IPS DF 19.7 (cell line): Measurements from ENCODE around the gene SIAH1.
A peak's percentile ranks its signal among the peaks of the same experiment; 100 is the strongest.
"Not testable (repeated sequence)": the region's sequence is repeated elsewhere in the genome, so short reads cannot be mapped to it uniquely, and the experiment has no call there.

Source experiments
- DNase-seq: peaks from one replicate; pipeline ENCODE4 v3.0.0-alpha.2; 2013; ENCODE audit warnings: low read depth, low spot score

SIAH1 gene, protein sequence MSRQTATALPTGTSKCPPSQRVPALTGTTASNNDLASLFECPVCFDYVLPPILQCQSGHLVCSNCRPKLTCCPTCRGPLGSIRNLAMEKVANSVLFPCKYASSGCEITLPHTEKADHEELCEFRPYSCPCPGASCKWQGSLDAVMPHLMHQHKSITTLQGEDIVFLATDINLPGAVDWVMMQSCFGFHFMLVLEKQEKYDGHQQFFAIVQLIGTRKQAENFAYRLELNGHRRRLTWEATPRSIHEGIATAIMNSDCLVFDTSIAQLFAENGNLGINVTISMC

DNA sequence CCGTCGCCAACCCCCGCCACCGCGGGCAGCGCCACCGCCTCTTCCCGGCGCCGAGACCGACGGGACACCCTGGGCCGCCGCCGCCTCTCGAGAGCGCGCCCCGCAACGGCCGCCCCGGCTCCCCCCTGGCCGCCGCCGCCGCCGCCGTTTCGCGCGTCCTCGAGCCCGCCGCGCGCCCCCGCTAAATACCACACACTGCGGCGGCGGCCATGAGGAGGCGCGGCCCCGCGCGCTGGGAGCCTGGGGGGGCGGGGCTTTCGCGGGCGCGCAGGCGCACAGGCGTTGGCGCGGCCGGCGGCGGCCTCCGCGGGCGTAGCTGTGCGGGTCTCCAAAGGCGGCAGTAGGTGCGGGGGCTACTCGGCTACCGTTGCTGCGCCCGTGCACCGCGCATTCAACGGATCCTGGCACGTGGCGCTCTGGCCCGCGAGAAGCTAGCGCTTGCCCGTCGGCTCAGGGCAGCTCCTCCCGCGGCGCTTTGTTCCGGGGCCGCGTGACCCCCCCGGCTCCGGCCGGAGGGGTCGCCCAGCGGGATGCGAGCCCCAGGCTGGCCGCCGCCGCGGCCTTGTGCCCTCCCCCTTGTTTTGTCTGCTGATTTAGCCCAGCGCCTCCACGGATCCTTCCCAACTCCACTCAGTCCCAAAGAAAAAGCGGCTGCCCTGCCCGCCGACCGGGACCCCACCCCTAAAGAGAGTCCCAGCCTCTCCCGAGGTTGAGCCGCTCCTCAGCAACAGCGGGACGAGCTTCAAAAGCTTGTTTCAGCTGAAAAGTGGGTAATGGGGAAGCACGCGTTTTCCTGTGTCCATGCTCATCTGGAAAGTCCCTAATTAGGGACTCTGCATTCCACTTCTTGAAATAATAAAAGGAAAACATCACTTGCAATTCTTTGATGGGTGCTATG is at the start of gene SIAH1:
TSS of gene SIAH1 (minus strand) at position 161 of the 898 bp plus-strand sequence. CDS start 22,985 bp downstream, outside the sequence.
- DNase-seq: no peak

DNA sequence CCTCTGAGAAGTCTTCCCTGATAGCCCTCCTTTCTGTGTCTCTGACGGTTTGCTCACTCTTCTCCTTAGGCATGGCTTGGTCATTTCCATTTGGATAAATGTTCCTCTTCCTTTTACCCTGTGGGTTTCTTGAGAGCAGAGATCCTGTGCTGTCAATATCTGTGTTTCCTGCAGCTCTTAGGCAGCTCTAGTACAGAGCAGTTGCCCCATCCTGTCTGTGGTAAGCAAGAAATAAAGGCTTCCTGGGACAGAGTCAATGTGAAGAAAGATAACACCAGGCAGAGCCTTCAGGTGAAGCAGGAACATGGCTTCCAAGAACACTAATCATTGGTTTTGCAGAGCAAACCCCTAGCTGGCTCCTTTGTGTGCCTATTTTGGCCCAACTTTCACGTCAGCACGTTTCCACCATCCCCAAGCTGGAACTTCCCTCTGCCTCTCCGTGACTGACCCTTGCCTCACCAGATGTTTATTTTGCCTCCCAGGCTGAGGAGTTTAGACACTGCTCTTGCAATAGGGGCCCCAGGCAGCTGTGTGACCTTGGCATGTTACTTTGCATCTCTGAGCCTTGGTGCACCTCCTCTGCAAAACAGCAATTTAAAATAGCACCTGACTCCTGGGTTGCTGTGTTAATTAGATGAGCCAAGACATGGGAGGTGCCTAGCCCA is 49.6 kb upstream of the SIAH1 start:
- DNase-seq: no peak

DNA sequence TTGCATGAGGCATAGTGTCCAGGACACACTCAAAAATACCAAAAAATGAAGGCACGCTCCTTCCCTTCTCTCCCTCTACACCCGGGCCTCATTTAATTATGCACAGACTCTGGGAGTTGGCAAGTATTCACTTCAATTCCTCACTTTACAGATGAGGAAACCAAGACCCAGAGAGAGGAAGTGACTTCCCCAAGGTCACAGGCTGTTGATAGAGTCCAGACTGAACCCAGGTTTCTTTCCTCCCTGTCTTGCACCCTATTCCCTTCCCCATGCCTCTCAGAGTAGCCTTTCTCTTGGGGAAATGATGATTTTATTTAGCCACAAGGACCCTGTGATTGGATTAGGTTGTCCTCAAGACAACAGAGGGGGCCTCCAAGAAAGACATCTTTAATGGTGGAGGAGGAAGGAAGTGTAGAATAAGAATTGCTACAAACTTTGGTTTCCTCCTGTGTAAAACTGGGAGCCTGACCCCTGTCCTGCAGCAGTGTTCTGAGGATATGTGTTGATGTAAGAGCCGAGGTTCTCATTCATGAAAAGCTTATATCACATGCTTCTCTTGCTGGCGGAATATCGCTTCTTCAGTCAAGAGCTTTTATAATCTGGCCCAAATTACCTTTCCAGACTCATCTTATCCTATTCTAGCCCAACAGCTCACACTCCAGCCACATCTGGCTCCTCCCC is 48.8 kb upstream of the SIAH1 start:
- no peak for DNase-seq

DNA sequence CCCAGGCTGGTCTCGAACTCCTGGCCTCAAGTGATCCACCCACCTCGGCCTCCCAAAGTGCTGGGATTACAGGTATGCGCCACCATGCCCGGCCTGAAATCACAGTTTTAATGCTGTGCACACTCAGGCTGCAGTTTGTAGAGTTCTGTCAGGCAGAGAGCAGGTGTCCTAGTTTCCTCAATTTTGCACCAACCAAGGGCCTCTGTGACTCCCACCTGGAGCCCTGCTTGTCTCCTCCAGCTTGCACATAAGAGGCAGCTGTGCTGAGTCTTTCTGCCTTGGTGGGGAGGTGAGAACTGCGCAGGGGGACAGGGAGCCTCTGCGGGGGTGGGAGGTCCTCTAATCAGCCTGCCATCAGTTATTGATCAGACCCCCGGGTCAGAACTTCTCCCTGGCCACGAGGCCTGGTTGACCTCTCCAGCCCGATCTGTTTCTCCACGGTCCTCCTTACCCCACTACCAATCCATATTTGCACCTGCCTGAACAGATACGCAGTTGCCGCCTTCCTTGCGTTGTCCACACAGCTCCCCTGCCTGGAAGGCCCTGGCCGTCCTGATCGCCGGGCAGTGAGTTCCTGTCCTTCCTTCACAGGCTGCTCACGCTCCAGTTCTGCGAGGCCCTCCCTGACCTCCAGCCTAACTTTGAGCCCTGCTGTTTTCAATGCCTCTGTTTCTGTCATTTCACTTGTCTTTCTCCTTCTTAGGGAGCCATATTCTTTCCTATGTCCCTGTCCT is 48.1 kb upstream of the SIAH1 start:
- no peak for DNase-seq

DNA sequence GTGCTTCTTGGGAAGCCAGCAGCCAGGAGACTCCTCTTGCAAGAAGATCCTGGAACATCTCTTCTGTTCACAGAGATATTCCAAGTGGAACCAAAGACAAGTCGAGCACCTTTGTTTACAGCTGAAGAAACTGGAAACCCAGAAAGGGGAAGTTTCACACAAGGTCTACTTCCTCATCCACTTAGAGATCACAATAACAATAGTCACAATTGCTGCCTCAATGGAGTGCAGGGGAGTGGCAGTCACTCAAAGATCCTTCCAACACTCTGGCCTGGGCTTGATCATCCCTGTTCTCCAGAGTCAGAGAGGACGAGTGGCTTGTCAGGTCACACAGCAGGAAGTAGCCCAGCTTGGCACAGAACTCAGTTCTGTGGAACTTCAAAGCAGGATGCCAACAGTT is 46.9 kb upstream of the SIAH1 start:
- peak; percentile 2 for DNase-seq

DNA sequence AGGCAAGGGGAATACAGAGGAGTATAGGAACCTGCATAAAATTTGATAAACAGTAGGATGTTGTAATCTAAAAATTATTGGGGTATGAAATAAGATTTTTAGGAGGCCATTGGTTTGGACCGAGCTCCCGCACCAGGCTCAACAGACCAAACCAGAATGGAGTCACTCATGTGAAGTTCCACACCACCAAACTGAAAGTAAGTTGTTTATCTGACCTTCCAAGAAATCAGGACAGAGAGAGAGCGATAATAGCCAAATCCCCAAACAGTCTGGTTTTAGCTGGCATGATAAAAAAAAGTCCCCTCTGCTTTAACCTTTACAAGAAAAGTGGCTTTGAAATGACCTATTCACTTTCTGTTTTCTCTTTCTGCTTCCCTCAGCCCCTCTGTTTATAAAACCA is 45.7 kb upstream of the SIAH1 start:
- no peak for DNase-seq

DNA sequence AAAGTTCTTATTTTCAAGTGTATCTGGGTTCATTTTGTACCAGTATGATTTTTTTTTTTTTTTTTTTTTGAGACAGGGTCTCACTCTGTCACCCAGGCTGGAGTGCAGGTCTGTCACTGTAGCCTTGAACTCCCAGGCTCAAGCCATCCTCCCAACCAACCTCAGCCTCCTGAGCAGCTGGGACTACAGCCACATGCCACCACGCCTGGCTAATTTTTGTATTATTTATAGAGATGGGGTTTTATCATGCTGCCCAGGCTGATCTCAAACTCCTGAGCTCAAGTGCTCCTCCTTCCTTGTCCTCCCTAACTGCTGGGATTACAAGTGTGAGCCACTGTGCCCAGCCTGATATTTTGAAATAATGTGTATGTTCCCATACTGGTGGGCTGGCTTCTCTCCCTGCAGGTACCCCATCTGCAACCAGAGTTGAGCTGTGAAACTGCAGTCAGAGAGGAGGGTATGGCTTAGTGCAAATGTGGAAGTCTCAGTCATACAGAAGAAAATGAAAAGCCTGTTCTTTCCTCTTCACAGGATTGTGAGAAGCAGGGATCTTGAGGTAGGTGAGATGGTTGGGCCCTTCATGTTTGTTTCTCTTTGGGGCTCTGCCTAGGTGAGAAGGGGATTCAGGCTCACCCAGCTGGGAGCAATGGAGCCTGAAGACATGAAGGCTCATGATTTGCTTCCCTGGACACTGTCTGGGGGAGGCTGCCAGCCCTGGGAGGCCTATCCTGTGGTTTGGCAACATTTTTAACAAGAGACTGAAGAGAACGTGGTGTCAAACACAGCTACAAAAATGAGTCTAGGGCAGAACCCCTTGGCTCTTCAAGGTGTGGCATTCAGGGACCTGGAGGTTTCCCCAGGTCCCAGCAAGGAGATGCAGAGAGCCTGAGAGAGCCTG is 41.3 kb upstream of the SIAH1 start:
- no peak for DNase-seq

DNA sequence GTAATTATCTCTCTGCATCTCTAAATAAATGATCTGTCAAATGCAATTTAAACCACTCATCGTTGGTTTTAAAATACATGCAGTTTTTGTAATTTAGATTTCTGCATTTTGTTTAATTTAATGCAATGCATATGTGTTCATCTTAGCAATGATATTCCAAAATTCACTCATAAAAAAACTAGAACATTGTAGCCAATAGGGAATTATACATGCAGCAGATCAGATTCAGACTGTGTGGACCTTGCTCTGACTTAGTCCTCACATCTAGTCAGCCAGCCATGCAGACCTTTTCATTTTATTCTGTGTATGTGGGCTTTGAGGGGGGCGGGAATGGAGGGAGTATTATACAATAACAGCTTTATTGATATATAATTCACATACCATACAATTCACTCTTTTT is 37.3 kb upstream of the SIAH1 start:
- DNase-seq: no peak

DNA sequence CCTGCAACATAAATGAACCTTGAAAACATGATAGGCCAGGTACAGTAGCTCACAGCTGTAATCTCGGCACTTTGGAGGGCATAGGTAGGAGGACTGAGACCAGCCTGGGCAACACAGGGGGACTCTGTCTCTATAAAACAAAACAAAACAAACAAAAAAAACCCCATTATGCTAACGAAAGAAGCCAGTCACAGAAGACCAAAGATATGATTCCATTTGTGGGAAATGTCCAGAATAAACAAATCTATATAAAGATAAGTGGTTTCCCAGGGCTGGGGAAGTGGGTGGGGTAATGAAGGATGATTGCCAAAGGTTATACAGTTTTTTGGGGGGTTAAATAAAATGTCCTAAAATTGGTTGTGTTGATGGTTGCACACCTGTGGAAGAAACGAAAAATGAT is 36.5 kb upstream of the SIAH1 start:
- no peak for DNase-seq

DNA sequence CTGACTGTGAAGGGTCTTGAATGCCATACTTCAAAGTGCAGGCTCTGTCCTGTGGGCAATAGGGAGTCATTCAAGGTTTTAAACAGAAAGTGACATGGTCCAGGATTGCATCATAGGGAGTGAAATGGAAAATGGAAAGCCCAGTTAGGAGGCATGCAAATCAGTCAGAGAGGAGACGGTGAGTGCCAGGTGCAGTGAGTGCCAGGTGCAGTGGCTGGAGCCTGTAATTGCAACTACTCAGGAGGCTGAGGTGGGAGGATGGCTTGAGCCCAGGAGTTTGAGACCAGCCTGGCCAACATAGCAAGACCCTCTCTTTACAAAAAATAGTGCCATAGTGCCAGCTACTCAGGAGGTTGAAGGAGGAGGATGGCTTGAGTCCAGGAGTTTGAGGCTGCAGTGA is 35.2 kb upstream of the SIAH1 start:
- no peak for DNase-seq

DNA sequence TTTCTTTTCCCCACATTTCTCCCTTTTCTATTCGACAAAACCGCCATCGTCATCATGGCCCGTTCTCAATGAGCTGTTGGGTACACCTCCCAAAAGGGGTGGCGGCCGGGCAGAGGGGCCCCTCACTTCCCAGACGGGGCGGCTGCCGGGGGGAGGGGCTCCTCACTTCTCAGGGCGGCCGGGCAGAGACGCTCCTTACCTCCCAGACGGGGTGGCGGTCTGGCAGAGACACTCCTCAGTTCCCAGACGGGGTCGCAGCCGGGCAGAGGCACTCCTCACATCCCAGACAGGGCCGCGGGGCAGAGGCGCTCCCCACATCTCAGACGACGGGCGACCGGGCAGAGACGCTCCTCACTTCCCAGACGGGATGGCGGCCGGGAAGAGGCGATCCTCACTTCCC is 31.4 kb upstream of the SIAH1 start:
- DNase-seq: not testable (repeated sequence)

DNA sequence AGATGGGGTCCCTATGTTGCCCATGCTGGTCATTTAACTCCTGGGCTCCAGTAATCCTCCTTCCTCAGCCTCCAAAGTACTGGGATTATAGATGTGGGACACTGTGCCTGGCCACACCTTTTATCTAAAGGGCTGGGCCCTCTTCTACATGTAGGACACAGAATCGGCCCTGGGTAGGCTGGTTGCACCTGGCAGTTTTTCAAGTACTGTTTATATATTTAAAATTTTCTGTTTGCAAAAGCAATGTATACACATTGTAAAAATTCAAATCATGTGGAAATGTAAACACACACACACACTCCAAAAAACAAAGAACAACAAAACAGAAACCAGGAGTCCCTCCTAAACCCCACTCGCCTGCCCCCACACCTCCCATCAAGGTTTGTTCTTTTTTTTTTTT is 28.1 kb upstream of the SIAH1 start:
- DNase-seq: no peak

DNA sequence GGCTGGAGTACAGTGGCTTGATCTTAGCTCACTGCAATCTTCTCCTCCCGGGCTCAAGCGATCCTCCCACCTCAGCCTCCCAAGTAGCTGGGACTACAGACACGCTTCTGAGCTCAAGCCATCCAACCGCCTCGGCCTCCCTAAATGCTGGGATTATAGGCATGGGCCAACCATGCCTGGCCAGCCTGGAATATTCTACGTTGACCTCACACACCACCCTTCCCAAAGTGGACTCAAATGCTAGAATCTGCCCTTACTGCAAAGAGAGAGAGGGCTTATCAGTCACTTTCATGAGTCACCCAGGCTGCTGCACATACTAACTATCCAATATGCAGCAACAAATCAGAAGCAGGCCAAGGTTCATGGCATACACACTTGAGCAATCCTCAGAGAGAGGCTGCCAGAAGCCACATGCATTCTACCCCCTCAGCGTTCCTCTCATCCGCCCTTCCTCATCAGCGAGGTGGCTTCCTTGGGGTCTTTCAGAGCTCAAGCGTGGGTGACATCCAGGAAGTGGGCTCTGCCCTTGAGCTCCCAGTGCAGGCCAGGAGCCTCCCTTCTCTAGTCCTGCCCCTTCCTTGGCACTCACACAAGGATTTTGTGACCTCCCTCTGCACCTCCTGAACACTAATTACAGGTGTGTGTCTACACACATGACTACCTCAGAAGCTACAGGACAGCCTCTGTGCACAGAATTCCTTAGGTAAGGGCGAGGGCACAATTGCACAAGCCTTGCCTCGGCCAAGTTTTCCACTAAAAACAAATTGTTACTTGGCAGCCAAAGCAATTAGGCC is 24.8 kb upstream of the SIAH1 start:
- no peak for DNase-seq

DNA sequence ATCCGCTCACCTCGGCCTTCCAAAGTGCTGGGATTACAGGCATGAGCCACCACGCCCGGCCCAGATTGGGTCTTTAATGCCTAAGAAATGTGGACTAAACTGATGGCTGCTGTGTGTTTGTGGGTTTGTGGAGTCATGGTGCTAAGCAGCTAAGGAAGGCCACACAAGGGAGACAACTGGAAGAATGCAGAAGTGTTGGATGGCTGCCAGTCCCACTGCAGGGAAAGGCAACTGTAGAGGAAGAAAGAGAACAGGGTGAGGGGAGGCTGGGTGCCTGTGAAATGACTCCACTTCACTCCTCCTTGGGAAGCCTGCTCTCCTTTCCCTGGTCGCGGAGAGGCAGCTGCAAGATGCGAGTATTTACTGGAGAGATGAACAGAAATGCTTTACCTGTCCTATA is 23.5 kb upstream of the SIAH1 start:
- DNase-seq: no peak

DNA sequence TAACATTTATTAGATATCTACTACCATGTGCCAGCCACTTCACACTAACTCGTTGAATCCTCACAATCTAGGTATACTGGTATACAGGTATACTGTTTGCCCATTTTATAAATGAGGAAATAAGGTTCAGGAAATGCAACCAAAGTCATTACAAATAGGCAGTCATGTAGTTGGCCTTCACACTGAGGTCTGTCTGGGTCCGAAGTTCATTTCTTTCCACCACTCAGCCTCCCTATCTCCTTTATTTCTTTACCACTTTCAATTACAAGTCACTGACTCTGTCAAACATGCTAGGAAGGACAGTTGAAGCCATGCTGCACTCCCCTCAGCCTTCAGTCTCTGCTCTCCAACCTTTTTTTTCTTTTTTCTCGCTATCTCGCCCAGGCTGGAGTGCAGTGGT is 20.7 kb upstream of the SIAH1 start:
- no peak for DNase-seq

DNA sequence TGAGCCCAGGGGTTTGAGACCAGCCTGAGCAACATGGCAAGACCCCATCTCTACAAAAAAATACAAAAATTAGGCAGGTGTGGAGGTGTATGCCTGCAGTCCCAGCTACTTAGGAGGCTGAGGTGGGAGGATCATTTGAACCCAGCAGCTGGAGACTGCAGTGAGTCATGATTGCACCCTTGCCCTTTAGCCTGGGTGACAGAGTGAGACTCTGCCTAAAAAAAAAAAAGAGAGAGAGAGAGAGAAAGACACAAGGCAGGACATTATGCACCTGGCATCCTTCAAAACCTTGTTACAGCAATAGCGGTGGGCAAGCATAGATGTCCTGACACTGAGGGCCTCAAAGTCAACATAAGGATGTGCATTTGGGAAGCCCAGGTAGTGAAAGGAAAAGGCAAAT is 19.9 kb upstream of the SIAH1 start:
- DNase-seq: no peak

DNA sequence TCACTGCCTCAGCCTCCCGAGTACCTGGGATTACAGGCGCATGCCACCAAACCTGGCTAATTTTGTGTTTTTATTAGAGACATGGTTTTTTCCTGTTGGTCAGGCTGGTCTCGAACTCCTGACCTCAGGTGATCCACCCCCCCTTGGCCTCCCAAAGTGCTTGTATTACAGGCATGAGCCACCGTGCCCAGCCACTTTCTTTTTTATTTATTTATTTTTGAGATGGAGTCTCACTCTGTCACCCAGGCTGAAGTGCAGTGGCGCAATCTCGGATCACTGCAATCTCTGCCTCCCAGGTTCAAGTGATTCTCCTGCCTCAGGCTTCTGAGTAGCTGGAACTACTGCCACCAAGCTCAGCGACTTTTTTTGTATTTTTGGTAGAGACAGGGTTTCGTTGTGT is 17.3 kb upstream of the SIAH1 start:
- DNase-seq: not testable (repeated sequence)

DNA sequence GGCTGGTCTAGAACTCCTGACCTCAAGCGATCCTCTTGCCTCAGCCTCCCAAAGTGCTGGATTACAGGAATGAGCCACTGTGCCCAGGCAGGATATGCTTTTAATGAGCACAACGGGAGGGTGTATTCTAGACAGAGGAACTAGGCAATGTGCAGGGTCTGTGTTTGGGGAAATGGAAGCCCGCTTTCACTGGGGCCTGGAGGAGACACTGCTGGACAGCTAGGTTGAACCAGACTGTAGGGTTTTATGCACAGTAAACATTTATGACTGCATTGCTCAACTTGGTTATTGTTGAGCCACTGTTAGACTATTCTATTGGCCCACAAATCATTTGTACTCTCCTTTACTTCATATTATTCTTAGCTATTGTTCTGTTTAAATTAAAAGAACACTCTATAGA is 10.2 kb upstream of the SIAH1 start:
- DNase-seq: no peak

DNA sequence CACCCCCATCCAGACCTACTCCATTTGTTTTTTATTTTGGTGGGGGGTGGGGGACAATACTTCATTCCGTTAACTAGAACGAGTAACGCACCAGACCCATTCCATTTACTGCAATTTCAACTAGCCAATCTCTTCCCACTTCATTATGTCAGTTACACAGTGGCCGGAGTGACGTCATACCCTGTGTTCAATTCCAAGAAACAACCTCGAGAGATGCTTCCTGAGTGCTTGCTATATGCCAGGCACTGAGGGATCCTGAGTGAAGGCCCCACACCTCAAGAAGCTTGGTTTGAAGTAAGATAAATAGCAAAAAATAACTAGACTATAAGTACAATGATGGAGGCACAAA is 9.1 kb upstream of the SIAH1 start:
- no peak for DNase-seq
